HepG2 (cell line): ENCODE results near the gene NFKB2. TPM values are rescaled to one million over a fixed set of nuclear protein-coding genes. Genes with fewer than 3 reads are reported as not detected.

ENCODE experiments used
- ADNP ChIP-seq: sonication (generic); formaldehyde crosslinking; IDR thresholded peaks from 2 replicates; pipeline ENCODE4 v1.4.0; 2020; ENCODE audit warnings: missing genetic modification reagents
- ATF7-NPFF ChIP-seq: sonication (generic); formaldehyde crosslinking; IDR thresholded peaks from 2 replicates; pipeline ENCODE4 v1.8.1; 2023; ENCODE audit warnings: mild to moderate bottlenecking, low read depth, missing genetic modification reagents, moderate library complexity
- HNRNPK ChIP-seq: fragments of 200-400 bp; formaldehyde crosslinking; IDR thresholded peaks from 2 replicates; pipeline ENCODE4 v1.6.1; 2018; ENCODE audit warnings: low read length, low read depth, moderate library complexity, mild to moderate bottlenecking; ENCODE audit not compliant: poor library complexity, severe bottlenecking
- HOXA5 ChIP-seq: sonication (generic); formaldehyde crosslinking; IDR thresholded peaks from 2 replicates; pipeline ENCODE4 v1.4.0; 2020; ENCODE audit warnings: missing genetic modification reagents
- NR2F6 ChIP-seq, 2 experiments: IDR thresholded peaks; 2 replicates each; pipeline ENCODE4 v1.6.1; 2016; ENCODE audit warnings: antibody characterized with exemption in 1 of 2, mild to moderate bottlenecking in 1 of 2
- PTBP1 ChIP-seq: fragments of 200-400 bp; formaldehyde crosslinking; IDR thresholded peaks from 2 replicates; pipeline ENCODE4 v1.6.1; 2018; ENCODE audit warnings: low read length, low read depth; ENCODE audit not compliant: poor library complexity, severe bottlenecking
- RBM39 ChIP-seq: fragments of 200-400 bp; formaldehyde crosslinking; IDR thresholded peaks from one replicate; pipeline ENCODE4 v1.6.1; 2018; ENCODE audit warnings: antibody characterized with exemption, mild to moderate bottlenecking, low read depth, low read length; ENCODE audit not compliant: poor library complexity, severe bottlenecking
- ZBTB3 ChIP-seq: sonication (generic); formaldehyde crosslinking; IDR thresholded peaks from 2 replicates; pipeline ENCODE4 v1.4.0; 2020; ENCODE audit warnings: low read depth, mild to moderate bottlenecking, moderate library complexity, missing genetic modification reagents, borderline replicate concordance
- ZNF143 ChIP-seq: sonication (generic); formaldehyde crosslinking; IDR thresholded peaks from 2 replicates; pipeline ENCODE4 v1.4.0; 2020; ENCODE audit warnings: missing genetic modification reagents
- ZNF263 ChIP-seq: sonication (generic); formaldehyde crosslinking; IDR thresholded peaks from 2 replicates; pipeline ENCODE4 v1.4.0; 2020; ENCODE audit warnings: missing genetic modification reagents
- ZNF367 ChIP-seq: sonication (generic); formaldehyde crosslinking; IDR thresholded peaks from 2 replicates; pipeline ENCODE4 v1.4.0; 2020; ENCODE audit warnings: missing genetic modification reagents, borderline replicate concordance
- ZNF44 ChIP-seq: sonication (generic); formaldehyde crosslinking; IDR thresholded peaks from 2 replicates; pipeline ENCODE4 v1.5.1; 2020; ENCODE audit warnings: mild to moderate bottlenecking, missing genetic modification reagents
- ZNF577 ChIP-seq: sonication (generic); formaldehyde crosslinking; IDR thresholded peaks from 2 replicates; pipeline ENCODE4 v1.4.0; 2020; ENCODE audit warnings: mild to moderate bottlenecking, low read depth, missing genetic modification reagents, borderline replicate concordance
- ZNF780A ChIP-seq: sonication (generic); formaldehyde crosslinking; IDR thresholded peaks from 2 replicates; pipeline ENCODE4 v1.8.0; 2022; ENCODE audit warnings: mild to moderate bottlenecking, missing genetic modification reagents, moderate library complexity
- polyA plus RNA-seq, 8 experiments: library from polyadenylated mRNA; depleted of rRNA in 3 of 8; stranded (reverse) in 7 of 8; unstranded in 1 of 8; fragments of >200 nt; fragmentation: Illumina TruSeq in 4 of 8; extraction: Trizol in 4 of 8; gene quantifications; 2 replicates each; pipeline versions ENCODE4 v1.2.1 to v1.2.3, GENCODE V29; 2011 to 2016; ENCODE audit warnings: low read depth in 4 of 8, missing spikeins in 1 of 8, mixed read lengths in 1 of 8; ENCODE audit not compliant: insufficient read depth in 1 of 8
- total RNA-seq, 5 experiments: library from RNA; depleted of rRNA; stranded (reverse); fragments of >200 nt; fragmentation: Illumina TruSeq; extraction: Trizol; gene quantifications; 2 replicates each; pipeline ENCODE4 v1.2.3, GENCODE V29; 2016; ENCODE audit warnings: low read depth in 1 of 5
- TF ChIP-seq, protein P1 (sequence below): sonication (generic); formaldehyde crosslinking; IDR thresholded peaks from 2 replicates; pipeline ENCODE4 v1.9.0; 2021; ENCODE audit warnings: mild to moderate bottlenecking, missing genetic modification reagents
- TF ChIP-seq, protein P2 (sequence below): IDR thresholded peaks from 2 replicates; pipeline ENCODE4 v1.6.1; 2016
- TF ChIP-seq, protein P3 (sequence below): sonication (generic); formaldehyde crosslinking; IDR thresholded peaks from 2 replicates; pipeline ENCODE4 v1.4.0; 2020; ENCODE audit warnings: missing genetic modification reagents

NFKB2 gene
- total and polyA plus RNA-seq, 2 of the 13 experiments (the other 11 are each of a cell fraction or from before 2014, with no cell fraction given), result 7.7 to 12.5 TPM

DNA sequence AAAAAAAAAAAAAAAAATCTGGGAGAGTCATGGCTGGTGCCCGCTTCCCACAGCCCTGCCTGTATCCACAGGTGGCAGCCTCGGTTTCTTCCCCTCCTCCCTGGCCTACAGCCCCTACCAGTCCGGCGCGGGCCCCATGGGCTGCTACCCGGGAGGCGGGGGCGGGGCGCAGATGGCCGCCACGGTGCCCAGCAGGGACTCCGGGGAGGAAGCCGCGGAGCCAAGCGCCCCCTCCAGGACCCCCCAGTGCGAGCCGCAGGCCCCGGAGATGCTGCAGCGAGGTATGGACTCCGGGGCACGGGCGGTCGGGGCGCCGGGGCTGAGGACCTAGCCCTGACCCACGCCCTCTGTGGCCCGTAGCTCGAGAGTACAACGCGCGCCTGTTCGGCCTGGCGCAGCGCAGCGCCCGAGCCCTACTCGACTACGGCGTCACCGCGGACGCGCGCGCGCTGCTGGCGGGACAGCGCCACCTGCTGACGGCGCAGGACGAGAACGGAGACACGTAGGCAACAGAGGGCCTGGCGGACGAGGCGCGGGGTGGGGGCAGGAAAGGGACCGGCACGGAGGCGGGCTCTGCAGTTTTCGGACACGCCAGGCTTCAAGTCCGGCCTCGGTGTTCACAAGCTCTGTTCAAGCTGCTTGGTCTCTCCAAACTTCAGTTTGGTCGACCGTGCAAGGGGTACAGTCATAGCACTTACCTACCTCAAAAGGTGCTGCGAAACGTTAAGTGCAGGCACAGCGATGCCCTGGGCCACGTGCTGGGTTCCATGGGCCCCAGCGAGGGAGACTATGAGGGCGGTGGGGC, 3.9 kb downstream of the NFKB2 start (continued):
- TF ChIP-seq ZNF577 (CRISPR knock-in tag) (no peak), NR2F6 (IDR thresholded peaks at IDR 0.05) (no peak), NR2F6 (CRISPR knock-in tag; IDR thresholded peaks at IDR 0.05) (peak; percentile 79), HNRNPK (peak; percentile 72), ADNP (no peak), ZNF44 (CRISPR knock-in tag) (peak; percentile 54; the same call in 1 of the 2 replicates), ZBTB3 (CRISPR knock-in tag) (no peak), ZNF143 (0 out of 2 replicates have a peak, but pooled peaks have one; percentile 21), HOXA5 (peak; percentile 37; the same call in 1 of the 2 replicates), ATF7-NPFF (CRISPR knock-in tag) (peak; percentile 48; the same call in 1 of the 2 replicates), RBM39 (no peak), ZNF263 (peak; percentile 12; the same call in 1 of the 2 replicates), ZNF780A (CRISPR knock-in tag) (peak; percentile 76; the same call in 1 of the 2 replicates), ZNF367 (CRISPR knock-in tag) (no peak), PTBP1 (no peak)
- TF ChIP-seq, protein P1, sequence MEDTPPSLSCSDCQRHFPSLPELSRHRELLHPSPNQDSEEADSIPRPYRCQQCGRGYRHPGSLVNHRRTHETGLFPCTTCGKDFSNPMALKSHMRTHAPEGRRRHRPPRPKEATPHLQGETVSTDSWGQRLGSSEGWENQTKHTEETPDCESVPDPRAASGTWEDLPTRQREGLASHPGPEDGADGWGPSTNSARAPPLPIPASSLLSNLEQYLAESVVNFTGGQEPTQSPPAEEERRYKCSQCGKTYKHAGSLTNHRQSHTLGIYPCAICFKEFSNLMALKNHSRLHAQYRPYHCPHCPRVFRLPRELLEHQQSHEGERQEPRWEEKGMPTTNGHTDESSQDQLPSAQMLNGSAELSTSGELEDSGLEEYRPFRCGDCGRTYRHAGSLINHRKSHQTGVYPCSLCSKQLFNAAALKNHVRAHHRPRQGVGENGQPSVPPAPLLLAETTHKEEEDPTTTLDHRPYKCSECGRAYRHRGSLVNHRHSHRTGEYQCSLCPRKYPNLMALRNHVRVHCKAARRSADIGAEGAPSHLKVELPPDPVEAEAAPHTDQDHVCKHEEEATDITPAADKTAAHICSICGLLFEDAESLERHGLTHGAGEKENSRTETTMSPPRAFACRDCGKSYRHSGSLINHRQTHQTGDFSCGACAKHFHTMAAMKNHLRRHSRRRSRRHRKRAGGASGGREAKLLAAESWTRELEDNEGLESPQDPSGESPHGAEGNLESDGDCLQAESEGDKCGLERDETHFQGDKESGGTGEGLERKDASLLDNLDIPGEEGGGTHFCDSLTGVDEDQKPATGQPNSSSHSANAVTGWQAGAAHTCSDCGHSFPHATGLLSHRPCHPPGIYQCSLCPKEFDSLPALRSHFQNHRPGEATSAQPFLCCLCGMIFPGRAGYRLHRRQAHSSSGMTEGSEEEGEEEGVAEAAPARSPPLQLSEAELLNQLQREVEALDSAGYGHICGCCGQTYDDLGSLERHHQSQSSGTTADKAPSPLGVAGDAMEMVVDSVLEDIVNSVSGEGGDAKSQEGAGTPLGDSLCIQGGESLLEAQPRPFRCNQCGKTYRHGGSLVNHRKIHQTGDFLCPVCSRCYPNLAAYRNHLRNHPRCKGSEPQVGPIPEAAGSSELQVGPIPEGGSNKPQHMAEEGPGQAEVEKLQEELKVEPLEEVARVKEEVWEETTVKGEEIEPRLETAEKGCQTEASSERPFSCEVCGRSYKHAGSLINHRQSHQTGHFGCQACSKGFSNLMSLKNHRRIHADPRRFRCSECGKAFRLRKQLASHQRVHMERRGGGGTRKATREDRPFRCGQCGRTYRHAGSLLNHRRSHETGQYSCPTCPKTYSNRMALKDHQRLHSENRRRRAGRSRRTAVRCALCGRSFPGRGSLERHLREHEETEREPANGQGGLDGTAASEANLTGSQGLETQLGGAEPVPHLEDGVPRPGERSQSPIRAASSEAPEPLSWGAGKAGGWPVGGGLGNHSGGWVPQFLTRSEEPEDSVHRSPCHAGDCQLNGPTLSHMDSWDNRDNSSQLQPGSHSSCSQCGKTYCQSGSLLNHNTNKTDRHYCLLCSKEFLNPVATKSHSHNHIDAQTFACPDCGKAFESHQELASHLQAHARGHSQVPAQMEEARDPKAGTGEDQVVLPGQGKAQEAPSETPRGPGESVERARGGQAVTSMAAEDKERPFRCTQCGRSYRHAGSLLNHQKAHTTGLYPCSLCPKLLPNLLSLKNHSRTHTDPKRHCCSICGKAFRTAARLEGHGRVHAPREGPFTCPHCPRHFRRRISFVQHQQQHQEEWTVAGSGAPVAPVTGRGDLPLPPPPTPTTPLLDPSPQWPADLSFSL (CRISPR knock-in tag), result no peak
- TF ChIP-seq, protein P2, sequence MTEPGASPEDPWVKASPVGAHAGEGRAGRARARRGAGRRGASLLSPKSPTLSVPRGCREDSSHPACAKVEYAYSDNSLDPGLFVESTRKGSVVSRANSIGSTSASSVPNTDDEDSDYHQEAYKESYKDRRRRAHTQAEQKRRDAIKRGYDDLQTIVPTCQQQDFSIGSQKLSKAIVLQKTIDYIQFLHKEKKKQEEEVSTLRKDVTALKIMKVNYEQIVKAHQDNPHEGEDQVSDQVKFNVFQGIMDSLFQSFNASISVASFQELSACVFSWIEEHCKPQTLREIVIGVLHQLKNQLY, result peak; percentile 58; the same call in 1 of the 2 replicates
- TF ChIP-seq, protein P3, sequence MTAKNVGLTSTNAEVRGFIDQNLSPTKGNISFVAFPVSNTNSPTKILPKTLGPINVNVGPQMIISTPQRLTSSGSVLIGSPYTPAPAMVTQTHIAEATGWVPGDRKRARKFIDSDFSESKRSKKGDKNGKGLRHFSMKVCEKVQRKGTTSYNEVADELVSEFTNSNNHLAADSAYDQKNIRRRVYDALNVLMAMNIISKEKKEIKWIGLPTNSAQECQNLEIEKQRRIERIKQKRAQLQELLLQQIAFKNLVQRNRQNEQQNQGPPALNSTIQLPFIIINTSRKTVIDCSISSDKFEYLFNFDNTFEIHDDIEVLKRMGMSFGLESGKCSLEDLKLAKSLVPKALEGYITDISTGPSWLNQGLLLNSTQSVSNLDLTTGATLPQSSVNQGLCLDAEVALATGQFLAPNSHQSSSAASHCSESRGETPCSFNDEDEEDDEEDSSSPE (CRISPR knock-in tag), result peak; percentile 89
